ENCODE measurements around the gene CALML5. TPM values are rescaled to one million over a fixed set of nuclear protein-coding genes. Genes with fewer than 3 reads are reported as not detected.
A peak's percentile ranks its signal among the peaks of the same experiment; 100 is the strongest.

Gene CALML5
- total RNA-seq, 1 donor from 2014 or later, result not detected

DNA sequence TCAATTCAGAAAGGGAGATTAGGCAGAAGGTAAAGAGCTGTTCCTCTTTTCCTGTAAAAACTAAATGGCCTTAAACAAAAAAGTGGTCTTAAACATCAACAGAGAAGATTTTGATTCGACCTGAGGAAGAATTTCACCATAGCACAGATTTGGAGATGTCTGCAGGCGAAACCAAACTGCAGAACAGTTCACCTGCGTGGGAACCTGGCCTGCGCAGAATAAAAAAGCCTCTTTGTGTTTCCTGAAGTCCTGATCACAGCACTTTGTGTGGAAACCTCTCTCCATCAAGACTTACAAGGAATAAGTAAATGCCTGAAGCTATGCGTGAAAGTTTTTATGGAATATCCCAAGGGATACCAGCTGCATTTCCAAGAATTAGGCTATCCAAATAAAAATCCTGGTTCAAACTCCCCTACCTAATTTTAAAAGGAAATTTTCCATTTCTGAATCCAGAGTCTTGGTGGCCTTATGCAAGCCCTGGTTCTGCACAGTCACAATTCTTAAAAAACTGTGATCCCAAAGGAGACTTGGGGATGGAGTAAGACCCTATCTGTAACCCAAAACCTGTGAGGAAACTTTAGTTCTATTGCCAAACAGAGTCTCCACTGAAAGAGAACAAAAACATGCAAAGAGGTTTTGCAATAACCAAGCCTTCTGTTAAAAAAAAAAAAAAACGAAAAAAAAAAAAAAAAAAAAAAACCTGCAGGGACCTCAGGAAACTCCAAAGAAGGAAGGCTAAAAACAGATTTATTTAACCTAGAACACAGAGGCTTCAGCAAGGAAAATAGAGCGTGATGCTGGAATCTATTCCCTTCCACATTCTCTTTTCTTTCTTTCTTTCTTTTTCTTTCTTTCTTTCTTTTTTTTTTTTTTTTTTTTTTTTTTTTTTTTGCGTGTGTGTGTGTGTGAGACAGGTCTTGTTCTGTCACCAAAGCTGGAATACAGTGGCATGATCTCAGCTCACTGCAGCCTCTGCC is 35.8 kb upstream of the CALML5 start:
- intact Hi-C loops (cut with DNase I), result loop anchor here (5.0 kb wide), 1 partner anchor 82 kb away; no protein-coding TSS in a partner anchor

DNA sequence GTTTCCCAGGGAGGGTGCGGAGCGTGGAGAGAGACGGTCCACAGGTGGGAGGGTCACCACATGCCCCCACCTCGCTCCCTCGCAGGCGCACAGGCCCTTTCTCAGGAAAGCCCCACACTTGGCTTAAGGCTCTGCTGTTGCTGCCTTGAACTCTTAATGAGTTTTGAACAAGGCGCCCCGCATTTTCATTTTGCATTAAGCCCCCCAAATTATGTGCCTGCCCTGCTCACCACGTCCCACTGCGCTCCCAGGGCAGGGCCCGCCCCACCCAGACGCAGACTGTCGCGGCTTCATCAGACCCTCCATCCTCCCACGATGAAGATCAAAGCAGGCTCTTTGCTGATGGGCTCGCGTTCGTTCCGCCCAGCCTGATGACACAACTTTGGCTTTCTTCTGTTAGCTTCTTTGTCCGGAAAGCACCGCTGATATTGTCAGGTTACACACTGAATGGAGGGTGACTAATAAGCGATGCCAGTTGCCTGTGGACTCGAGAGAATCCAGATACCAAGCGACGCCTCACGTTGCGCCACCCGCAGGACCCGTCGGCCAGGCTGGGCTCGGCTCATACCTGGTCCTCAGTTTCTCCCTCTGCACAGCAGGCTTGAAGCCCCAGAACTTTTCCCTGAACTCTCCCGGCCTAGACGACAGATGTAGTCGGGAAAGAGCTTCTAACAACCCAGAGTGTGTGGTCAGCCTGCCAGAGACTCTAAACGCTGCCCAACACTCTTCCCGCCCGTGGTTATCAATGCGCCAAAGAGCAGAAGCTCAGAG is 34.9 kb upstream of the CALML5 start:
- peak; percentile 57 for DNase-seq (ENCODE audit: low spot score)
- intact Hi-C loops (cut with DNase I), result loop anchor here (5.0 kb wide), 1 partner anchor 83 kb away; no protein-coding TSS in a partner anchor

More for the DNA sequence above, 35.8 kb upstream of the CALML5 start:
- no peak for DNase-seq (ENCODE audit: low spot score)

DNA sequence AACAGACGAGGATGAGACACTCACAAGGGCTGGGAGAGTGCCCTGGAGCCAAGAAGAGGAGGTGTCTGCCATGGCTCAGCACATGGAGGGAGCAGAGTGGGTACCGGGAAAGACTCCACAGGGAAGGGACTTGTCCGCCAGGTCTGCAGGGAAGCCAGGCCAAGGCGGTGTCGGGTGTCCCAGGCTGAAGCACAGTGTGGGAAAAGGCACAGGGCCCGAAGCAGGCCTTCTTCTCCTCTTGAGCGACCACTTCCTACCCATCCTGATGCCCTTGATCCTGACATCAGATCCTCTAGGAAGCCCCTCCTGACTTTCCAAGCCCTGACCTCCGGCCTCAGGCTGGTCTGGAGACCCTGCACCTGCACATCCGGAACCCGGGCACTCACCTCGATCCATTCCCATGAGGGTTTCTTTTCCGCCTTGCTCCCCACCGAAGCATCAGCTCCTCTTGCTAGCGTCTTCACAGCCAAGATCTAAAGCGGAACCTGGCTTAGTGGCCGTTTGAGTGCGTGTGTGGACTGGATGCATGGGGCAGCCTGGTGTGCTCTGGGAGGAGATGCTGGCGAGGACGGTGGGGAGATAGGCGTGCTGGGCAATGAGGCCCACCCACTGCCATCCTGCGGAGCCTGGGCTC is 33.8 kb upstream of the CALML5 start:
- DNase-seq (ENCODE audit: low spot score), result peak; percentile 71
- intact Hi-C loops (cut with DNase I), result loop anchor here (5.0 kb wide), 1 partner anchor 84 kb away; no protein-coding TSS in a partner anchor

DNA sequence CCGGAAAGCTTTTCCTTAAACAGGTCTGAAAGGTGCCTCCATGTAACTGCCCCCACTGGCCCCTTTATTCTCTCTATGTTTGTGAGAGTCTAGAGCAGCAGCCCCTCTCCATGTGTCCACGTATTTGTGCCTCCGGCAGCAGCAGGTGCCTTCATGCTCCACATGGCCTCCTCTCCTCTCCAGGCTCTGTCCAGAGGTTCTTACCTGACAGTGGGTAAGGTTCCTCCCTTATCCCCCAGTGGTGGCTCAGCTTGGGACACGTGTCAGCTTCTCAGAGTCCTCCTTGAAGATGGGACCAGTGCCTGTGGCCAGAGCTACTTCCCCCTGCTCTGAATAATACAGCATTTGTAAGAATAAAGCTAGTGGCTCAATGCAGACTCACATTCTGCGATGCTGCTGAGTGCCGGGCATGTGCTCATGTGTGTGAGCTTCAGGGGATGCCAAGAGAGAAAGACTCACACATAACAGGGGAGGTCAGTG is 33.3 kb upstream of the CALML5 start:
- intact Hi-C loops (cut with DNase I), result loop anchor here (5.0 kb wide), 1 partner anchor 85 kb away; no protein-coding TSS in a partner anchor
- peak; percentile 55 for DNase-seq (ENCODE audit: low spot score)

DNA sequence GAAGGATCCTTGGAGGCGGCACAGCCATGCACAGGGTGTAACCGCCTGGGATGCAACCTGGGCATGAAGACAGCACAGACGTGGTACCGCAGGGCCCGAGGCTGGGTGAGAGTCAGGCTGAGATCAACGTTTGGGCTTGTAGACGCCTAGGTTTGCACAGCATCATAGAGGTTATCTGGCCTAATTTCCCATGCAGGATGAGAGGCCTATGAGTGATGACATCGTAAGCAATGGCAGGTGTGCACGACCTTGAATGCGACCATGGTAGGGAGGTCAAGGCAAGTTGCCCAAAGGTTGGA is 32.9 kb upstream of the CALML5 start:
- peak; percentile 63 for DNase-seq (ENCODE audit: low spot score)
- intact Hi-C loops (cut with DNase I), result loop anchor here (5.0 kb wide), 1 partner anchor 85 kb away; no protein-coding TSS in a partner anchor

DNA sequence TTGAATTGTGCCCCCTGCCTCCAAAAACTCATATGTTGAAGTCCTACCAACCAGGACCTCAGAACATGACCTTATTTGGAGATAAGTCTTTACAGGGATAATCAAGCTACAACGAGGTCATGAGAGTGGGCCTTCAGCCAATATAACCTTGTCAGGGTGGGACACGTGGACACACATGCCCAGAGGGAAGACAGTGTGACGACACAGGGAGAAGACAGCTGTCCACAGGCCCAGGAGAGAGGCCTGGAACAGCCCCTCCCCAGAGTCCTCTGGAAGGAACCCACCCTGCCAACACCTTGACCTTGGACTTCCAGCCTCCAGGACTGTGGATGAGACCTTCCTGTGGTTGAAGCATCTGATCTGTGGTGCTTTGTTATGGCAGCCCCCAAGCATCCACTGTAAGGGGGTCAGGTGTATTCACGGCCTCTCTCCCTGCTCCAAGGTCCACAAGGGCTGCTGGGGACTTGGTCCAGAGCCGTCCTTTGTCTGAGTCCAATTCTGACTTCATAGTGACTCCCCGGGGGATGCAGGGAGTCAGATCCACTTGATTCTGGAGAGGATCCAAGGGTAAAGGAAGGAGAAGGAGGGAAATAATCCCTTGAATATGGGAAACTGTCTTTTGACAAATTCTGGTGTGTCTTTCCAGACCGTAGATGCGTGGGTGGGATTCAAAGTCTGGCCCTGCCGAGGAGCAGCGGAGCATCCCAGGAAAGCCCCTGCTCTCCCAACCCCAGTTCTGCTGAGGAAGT is 32.4 kb upstream of the CALML5 start:
- intact Hi-C loops (cut with DNase I), result loop anchor here (5.0 kb wide), 1 partner anchor 86 kb away; no protein-coding TSS in a partner anchor
- peak; percentile 62 for DNase-seq (ENCODE audit: low spot score)

DNA sequence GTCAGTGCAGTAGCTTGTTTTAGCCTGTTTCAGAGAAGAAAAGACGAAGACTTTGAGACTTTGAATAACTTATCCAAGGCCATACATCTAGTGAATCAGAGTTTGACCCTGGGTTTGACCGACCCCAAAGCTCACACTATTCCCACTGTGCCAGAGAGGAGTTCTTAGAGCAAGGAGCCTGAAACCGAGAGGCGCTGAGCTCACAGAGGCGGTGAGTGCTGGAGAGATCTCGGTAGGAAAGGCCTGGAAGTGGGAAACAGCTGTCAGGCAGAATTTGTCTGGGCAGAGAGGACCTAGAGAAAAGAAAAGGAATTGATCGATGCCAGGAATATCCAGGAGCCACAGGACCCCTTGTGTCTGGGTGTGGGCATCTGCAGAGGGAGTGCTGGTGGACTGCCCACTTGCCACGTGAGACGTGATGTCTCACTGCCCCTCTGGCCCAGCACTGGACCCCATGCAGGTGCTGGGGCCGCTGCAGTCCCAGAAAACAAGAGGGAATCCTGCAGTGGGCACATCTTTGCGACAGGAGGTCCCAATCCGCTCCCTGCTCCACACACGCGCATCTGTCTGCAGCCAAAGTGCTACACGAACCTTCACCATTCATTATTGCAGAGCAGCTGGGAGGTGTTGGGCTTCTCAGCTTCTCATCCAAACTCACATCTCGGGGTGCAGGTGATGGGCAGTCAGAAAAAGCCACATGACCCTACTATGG is 31.6 kb upstream of the CALML5 start:
- peak; percentile 73 for DNase-seq (ENCODE audit: low spot score)
- intact Hi-C loops (cut with DNase I), result loop anchor here (5.0 kb wide), 1 partner anchor 86 kb away; no protein-coding TSS in a partner anchor

DNA sequence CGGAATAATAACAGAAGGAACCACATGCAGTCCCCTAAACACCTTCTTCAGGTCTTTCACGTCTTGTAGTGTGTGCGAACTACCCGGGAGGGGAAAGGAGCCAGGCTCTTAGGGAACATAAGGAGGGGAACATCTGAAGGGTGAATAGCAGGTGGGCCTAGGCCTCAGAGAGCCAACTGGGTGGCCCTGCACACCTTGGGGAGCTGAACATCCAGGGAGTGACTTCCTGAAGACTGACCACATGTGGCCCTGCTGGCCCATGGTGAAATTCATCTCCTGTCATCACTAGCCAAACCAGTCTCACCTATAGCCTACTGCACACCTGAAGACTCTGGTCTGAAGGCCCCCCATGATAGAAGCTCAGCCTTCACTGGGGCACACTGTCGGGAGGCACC is 31.0 kb upstream of the CALML5 start:
- intact Hi-C loops (cut with DNase I), result loop anchor here (5.0 kb wide), 1 partner anchor 87 kb away; no protein-coding TSS in a partner anchor
- peak; percentile 61 for DNase-seq (ENCODE audit: low spot score)

DNA sequence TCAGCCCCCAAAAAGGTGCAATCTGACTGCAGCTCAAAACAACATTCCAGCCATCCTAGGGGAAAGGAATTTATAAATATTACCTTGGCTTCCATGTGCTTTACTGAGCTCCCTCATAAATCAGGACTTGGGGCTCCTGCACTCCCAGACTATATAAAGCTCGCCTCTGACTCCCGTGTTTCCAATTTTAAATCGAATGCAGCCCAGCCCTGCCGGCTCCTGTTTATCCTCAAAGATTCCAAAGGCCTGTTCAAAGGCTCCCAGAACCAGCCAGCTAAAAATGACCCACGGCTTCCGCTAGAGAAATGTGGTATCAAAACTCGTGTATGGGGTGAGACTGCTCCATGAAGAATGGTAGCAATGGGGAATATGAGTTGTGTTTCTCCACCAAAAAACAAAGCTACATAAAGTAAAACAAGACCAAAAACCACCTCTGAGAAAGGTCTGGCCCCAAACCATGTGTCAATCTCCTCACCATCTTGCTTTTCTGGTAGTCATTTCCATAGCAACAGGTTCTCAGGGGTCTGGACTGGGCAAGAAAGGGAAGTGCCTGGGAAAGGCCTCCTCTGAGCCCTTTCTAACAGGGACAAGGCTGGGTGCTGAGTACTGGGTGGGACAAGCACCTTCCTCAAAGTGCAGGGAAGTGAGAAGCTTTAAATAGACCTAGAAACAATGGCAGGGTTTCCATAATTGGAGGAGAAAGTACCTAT is 30.5 kb upstream of the CALML5 start:
- DNase-seq (ENCODE audit: low spot score), result peak; percentile 59
- intact Hi-C loops (cut with DNase I), result loop anchor here (5.0 kb wide), 1 partner anchor 87 kb away; no protein-coding TSS in a partner anchor

DNA sequence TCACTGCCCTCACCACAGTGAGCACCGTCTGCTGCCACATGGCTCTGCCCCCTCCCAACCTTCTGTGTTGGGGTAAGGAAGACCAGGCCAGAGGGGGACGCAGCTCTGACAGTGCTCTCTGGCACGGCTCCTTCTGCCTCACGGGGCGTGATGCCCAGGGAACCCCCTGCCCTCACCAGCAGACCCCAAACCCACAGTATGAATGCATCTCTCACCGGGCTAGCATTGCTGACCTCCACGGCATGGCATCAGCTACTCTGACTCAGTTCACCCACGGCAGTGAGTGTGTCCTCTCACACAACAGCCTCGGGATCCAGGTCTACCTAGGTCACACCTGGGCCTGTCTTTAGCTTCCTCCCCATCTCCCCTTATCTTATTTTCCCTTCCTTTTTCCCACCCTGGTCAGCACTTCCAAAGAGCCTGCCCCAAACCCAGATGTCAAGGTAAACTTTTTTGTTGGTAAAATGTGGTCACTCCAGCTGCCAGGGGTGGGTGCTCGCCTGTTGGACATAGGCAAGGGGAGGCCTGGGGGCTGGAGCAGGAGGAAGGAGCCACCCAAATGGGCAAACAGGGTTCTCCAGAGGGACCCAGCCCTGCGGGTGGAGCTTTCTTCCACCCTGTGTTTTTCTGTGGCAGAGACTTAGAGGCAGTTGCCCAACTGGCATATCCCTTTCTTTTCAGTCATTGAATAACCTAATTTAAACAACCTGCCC is 29.8 kb upstream of the CALML5 start:
- peak; percentile 67 for DNase-seq (ENCODE audit: low spot score)
- intact Hi-C loops (cut with DNase I), result no loop called here

DNA sequence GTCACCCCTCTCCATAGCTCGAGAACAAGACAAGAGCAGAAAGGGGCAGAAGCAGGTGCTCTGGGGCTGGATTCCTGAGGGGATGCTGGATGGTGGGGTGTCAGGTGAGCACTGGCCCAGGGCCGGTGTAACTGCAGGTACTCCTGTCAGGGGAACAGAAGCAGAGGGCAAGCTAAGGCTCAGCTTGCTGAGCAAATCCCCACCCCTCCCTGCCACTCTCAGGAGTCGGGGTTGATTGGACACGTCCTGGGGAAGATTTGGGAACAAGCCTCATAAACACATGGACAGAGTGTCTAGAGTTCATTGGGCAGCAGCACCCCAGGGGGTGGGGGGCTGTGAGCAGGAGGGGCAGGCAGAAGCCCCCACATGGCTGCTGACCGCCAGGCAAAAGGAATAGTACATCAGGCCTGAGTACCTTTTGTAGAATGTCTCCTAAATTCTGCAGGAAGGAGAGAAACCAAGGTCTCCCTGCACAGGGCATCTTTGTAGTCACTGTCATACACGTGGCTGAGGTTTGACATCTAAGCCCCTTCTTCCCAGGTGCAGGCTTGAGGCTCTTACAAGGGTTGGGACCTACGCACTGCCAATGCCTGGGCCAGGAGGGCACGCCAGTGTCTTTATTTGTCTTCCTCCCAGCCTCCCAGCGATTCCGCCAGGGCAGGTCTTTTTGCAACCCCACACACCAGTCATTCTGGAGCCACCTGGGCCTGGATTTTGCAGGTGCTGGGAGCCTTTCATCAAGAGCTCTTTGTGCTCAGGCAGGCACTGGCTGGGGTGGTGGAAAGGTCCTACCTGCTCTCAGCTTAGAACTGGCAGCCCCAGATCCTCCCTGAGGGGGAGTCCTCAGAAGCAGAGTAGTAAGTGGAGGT is 28.2 kb upstream of the CALML5 start:
- intact Hi-C loops (cut with DNase I), result no loop called here
- DNase-seq (ENCODE audit: low spot score), result peak; percentile 54

DNA sequence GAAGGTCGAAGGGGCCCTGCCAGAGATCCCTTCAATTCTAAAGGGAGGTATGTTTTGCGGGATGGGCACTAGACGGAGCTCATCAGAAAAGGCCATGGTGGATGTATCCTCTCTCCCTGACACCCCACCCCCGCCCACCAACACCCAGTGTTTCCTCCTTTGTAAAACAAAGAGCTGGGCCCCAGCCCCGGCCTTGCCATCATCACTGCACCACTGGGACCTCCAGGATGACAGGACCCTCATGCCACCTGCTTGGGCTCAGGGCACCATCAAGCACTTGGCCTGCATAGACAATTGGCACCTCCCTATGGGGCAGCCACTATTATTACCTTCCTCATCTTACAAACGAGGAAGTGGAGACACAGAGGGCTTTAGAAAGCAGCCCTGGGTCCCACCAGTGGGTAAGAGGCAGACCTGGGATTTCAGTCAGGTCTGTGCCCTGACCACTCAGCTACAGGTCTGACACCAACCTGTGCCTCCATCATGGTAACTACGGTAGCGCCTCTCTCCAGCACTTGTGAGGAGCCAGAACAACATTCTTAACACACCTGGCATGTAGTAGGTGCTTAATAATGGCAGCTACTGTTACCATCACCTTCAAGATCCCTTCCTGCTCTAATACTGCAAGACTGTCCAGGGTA is 27.4 kb upstream of the CALML5 start:
- intact Hi-C loops (cut with DNase I), result no loop called here
- DNase-seq (ENCODE audit: low spot score), result peak; percentile 71

DNA sequence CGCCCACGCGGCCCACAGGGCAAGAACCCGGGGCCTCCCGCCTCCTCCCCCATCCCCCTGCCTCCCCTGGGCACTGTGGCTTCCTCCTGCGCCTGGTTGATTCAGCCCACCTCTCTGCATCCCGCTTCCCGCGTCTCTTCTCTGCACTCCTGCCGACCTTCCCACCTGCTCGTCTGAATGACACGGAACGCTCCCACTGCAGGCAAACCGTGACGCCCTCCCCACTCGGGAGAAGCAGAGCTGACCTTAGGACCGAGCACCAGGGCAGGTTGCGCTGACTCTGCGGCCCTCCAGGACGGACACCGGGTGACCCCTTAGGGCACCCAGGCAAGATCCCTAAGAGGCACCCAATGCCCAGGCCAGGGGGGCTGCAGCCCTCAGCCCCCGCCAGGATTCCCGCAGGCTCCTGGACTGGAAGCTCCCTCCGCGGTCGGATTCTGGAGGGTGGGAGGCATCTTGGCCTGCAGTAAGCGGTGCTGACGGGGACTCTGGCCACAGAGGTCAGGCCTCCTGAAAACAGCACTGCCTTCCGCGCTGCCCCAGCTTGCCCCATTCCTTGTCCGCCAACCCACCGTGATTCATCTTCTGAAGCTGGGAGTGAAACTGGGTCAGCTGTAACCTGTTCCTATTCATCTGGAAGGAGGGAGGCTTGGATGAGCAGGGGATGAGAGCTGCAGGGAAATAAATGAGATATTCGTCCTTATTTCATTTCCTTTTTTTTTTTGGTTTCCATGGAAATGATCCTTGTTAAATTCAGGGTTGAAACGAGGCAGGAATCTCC is 26.4 kb upstream of the CALML5 start:
- peak; percentile 60 for DNase-seq (ENCODE audit: low spot score)
- intact Hi-C loops (cut with DNase I), result no loop called here

DNA sequence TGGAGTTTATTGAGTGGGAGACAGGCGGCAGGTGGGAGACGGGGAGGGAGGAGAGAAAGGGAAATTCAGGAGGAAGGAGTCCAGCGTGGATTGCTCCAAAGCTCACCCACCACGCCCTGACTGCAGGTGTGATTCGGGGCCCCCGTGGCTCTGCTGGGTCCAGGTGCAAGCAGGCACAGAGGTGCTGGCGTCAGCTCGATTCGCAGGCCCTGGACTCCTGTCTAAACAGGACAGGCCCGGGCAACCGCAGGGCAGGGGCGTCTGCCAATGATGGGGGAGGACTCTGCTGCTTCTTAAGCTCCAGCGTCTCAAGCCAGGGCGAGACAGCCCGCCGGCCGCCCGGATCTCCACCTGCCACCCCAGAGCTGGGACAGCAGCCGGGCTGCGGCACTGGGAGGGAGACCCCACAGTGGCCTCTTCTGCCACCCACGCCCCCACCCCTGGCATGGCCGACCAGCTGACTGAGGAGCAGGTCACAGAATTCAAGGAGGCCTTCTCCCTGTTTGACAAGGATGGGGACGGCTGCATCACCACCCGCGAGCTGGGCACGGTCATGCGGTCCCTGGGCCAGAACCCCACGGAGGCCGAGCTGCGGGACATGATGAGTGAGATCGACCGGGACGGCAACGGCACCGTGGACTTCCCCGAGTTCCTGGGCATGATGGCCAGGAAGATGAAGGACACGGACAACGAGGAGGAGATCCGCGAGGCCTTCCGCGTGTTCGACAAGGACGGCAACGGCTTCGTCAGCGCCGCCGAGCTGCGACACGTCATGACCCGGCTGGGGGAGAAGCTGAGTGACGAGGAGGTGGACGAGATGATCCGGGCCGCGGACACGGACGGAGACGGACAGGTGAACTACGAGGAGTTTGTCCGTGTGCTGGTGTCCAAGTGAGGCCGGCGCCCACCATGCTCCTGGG is 25.5 kb upstream of the CALML5 start, which contains the start of gene CALML3:
TSS of gene CALML3 (plus strand) at position 321 of the 920 bp plus-strand sequence. CDS start at position 446, 125 bp downstream.
- peak; percentile 58 for DNase-seq (ENCODE audit: low spot score)
- intact Hi-C loops (cut with DNase I), result no loop called here

Measured in cardiac septum (tissue), 1 donor.